ENCODE data around the gene ANKRD63. TPM values are rescaled to one million over a fixed set of nuclear protein-coding genes. Genes with fewer than 3 reads are reported as not detected.

The ANKRD63 gene
- total and polyA plus RNA-seq, 9 of the 15 experiments (the other 6 are each of a cell fraction or from before 2014, with no cell fraction given): 1.3 to 2.0 (median 1.8) TPM; not detected in 6

- peak; percentile 16; the same call in 1 of the 2 replicates for TF ChIP-seq ZNF740 (CRISPR knock-in tag; IDR thresholded peaks at IDR 0.05)
- no peak for TF ChIP-seq ZNF740 (tag; IDR thresholded peaks at IDR 0.05)
- TF ChIP-seq FOXP4 (CRISPR knock-in tag; IDR thresholded peaks at IDR 0.05; ENCODE audit: borderline replicate concordance): no peak
- TF ChIP-seq SMAD3 (CRISPR knock-in tag; conservative IDR thresholded peaks at IDR 0.05): no peak
- no peak for TF ChIP-seq TAF15 (IDR thresholded peaks at IDR 0.05; ENCODE audit: low read depth, low read length)
- TF ChIP-seq CEBPG (CRISPR knock-in tag; IDR thresholded peaks at IDR 0.05): no peak
- TF ChIP-seq CEBPG (tag; conservative IDR thresholded peaks at IDR 0.05 in 1 of 2, IDR thresholded peaks at IDR 0.05 in 1 of 2): no peak
- no peak for TF ChIP-seq DPF2 (IDR thresholded peaks at IDR 0.05)
- no peak for TF ChIP-seq KDM4B (IDR thresholded peaks at IDR 0.05; ENCODE audit: borderline replicate concordance in 2 of 2, low read depth in 1 of 2)
- no peak for TF ChIP-seq ZNF780A (CRISPR knock-in tag; IDR thresholded peaks at IDR 0.05)
- TF ChIP-seq GABPB2 (CRISPR knock-in tag; conservative IDR thresholded peaks at IDR 0.05): no peak
- TF ChIP-seq HSF4 (CRISPR knock-in tag; IDR thresholded peaks at IDR 0.05; ENCODE audit: borderline replicate concordance): no peak
- TF ChIP-seq SAP30 (IDR thresholded peaks at IDR 0.05; ENCODE audit: borderline replicate concordance, insufficient read depth, low read depth, low read length, poor library complexity, severe bottlenecking): no peak
- TF ChIP-seq SFPQ (IDR thresholded peaks at IDR 0.05; ENCODE audit: low read depth, low read length): no peak
- no peak for TF ChIP-seq ZNF184 (CRISPR knock-in tag; IDR thresholded peaks at IDR 0.05)
- TF ChIP-seq CREBBP (IDR thresholded peaks at IDR 0.05; ENCODE audit: low read depth, low read length): no peak
- 0 out of 2 replicates have a peak, but pooled peaks have one; percentile 19 for TF ChIP-seq CXXC5 (CRISPR knock-in tag; IDR thresholded peaks at IDR 0.05)
- no peak for TF ChIP-seq HEY1 (CRISPR knock-in tag; IDR thresholded peaks at IDR 0.05; ENCODE audit: borderline replicate concordance)
- no peak for TF ChIP-seq ZBTB9 (CRISPR knock-in tag; IDR thresholded peaks at IDR 0.05)
- TF ChIP-seq ZNF384 (IDR thresholded peaks at IDR 0.05; ENCODE audit: low read depth, low read length): no peak
- no peak for TF ChIP-seq ZNF445 (CRISPR knock-in tag; IDR thresholded peaks at IDR 0.05; ENCODE audit: low read depth)
These were observed 19.5 kb upstream of the ANKRD63 start (continued) for GRCh38 chr15:40302288-40302886.

Data from K562 (cell line).